NK-92 treated with Interleukin-12 subunit alpha and Interleukin-12 subunit beta, amount 100 ng/mL, for 24 hours (cell line): ENCODE results near the gene RUSC2.
"Not testable (repeated sequence)": the region's sequence is repeated elsewhere in the genome, so short reads cannot be mapped to it uniquely, and the experiment has no call there.

Experiments
- DNase-seq: peaks from one replicate; lab custom pipeline; 2025; lab: John Stamatoyannopoulos, UW

The RUSC2 gene

GRCh38 chr9:35523556-35523955 lies 33.6 kb downstream of the RUSC2 start:
- DNase-seq, result not testable (repeated sequence)

GRCh38 chr9:35526087-35526801 lies 36.3 kb downstream of the RUSC2 start:
- DNase-seq, result no peak

- DNase-seq, result no peak
Observed at GRCh38 chr9:35529161-35529823, 39.4 kb downstream of the RUSC2 start.

- no peak for DNase-seq
Observed at GRCh38 chr9:35533398-35533797, 43.5 kb downstream of the RUSC2 start.

GRCh38 chr9:35534921-35535320 lies 45.0 kb downstream of the RUSC2 start:
- DNase-seq, result not testable (repeated sequence)

GRCh38 chr9:35537913-35538312 lies 48.0 kb downstream of the RUSC2 start:
- DNase-seq, result no peak

- no peak for DNase-seq
Observed at GRCh38 chr9:35538361-35539234, 48.7 kb downstream of the RUSC2 start.
